CD4-positive, alpha-beta T cell treated with Interleukin-15 for 1 hour (primary cell): Measurements from ENCODE around the gene PDE6C.

Experiments used
- DNase-seq: peaks from one replicate; pipeline ENCODE4 v3.0.0-alpha.2; 2020

Gene PDE6C

DNA sequence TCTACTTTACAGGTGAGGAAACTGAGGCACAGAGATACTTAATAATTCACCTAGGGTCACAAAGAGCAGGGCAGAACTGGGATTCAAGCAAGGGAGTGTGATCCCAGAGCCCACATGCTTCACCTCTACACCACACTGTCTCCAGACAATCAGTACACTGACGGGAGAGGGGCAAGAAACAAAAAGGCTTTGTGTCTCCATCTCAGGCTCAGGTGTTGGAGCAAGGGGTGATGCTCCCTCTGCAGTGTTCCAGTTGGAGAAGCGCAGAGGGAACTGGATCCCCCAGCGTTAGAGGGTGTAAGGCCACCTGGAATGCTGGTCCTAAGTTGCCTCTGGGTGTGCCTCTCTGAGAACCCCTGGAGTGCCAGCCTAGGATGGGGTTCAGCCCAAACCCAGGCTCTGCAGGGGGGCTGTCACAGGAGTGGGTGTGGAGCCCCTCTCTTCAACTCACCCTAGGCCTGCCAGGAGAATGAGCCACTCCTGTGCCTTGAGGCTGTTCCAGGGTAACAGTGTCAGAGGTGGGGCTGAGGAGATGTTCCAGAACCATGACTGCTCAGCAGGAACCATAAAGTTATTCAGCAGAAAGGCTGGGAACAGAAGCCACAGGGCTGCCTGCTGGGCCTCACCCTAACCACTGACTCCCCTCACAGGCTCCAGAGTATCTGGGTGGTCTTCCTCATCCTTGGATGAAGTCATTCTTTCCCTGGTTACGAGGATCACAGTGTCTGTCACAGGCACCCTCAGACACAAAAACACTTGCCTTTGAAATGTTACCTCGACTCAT is 16.8 kb upstream of the PDE6C start:
- DNase-seq, result no peak

GRCh38 chr10:93596539-93596938 is 15.8 kb upstream of the PDE6C start:
- no peak for DNase-seq

- no peak for DNase-seq
Observed at GRCh38 chr10:93597075-93597599, 15.2 kb upstream of the PDE6C start.

DNA sequence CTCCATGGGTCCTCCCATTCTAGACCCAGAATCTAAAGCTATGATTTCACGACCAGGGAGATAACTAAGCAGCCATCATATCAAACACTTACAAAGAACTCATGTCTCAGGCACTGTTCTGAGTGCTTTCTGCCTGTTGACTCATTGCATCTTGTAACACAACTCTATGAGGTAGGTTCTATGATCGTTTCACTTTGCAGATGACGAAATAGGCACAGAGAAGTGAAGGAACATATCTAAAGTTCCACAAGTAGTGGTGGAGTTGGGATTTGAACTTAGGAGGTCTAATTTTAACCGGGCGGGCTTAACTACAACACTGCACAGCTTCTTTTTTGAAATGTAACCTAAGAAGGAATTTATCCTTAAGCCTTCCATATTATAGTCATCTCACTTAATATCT is 14.2 kb upstream of the PDE6C start:
- no peak for DNase-seq

DNA sequence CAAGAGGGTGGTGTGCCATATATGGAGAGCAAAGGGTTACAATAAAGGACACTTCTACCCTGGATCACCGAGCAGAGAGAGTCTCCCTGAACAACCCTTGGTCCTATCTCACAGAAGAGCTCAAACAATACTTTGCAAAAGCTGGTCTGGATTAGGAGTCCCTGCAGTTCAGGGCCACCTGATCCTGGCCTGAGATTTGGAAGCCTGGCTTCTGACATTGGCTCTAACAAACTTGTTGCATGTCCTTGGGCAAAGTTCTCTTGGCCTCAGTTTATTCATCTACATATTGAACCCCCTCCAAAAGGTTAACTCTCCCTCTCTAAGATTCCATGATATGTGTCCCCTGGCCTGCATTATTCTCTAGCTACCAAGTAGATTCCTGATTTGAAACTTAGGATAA is 13.0 kb upstream of the PDE6C start:
- DNase-seq, result no peak

GRCh38 chr10:93599778-93600177 is 12.6 kb upstream of the PDE6C start:
- DNase-seq, result no peak

DNA sequence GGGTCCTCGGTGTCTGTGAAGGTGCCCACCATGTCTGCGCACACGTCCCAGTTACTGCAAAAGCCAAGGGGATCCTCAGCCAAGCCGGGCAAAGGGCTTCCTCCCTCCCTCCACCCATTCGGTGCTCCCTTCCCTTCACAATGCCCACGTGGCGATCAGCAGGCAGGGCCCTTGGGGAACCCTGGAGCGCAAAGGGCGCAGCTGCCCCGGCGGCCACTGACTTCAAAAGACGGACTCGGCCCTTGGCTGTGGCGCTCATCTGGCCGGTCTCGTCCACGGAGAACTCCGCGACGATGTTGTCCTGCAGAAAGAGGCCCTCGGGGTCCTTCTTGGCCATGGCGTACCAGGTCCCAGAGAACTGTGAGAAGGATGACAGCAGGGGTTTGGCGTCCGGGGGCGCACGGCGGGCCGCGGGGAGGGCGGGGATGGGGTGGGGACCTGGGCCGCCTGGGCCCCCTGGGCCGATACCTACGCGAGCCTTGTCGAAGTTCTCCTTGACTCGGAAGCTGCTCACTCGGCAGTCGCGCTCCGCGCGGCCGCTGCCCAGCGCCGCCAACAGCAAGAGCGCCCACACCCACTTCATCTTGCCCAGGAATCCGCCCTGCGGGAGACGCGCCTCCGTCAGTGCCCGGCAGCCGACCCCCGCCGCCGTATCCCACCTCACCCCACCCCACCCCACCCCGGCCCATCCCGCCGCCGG is 11.7 kb upstream of the PDE6C start:
- no peak for DNase-seq

DNA sequence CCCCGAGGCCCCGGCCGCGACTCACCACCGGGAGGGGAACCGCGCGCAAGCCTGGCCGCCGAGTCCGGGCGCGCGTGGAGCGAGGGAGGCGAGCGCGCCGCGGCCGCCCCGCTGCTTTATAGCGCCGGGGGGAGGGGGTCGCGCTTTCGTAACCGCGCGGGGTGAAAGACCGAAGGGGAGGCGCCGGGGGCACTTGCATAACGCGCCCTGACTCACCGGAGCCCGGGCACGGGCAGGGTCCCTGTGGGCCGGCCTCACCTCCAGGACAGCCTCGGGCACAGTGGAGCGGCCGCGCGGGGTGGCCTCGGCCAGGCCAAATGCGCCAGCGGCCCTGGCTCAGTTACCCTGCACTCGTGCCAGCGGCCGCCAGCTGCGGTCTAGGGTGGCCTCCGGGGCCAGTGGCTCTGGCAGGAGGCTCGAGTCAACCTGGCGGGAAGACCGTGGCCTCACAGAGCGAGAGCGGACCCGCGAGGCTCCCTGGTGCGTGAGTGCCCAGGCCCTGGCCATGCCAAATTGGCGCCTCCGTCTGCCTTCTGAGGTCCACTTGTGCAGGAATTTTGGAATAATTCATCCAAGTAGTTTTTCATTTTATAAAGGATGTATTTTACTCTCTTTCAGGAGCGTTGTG is 11.1 kb upstream of the PDE6C start, which contains the start of gene RBP4:
Gene RBP4 (minus strand): TSS at position 90 of the 628 bp plus-strand sequence. CDS start 207 bp downstream, outside the sequence.
- DNase-seq, result no peak

DNA sequence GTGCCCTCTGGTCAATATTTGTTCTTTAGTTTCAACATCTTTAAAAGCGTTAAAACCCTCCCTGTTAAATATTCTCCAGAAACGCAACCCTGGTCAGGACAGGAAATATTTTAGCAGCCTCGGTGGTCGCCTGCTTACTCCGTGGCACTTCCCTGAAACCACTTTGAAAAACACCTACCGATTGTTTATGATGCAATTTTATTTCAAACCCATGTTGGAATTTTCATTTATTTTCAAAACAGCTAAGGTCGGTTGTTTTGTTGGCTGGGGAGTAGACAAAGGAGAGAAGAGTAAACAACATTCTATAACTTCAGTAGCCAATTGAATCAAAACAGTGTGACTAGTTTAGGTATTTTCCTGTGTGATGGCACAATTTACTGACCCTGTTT is 10.6 kb upstream of the PDE6C start:
- DNase-seq, result no peak

DNA sequence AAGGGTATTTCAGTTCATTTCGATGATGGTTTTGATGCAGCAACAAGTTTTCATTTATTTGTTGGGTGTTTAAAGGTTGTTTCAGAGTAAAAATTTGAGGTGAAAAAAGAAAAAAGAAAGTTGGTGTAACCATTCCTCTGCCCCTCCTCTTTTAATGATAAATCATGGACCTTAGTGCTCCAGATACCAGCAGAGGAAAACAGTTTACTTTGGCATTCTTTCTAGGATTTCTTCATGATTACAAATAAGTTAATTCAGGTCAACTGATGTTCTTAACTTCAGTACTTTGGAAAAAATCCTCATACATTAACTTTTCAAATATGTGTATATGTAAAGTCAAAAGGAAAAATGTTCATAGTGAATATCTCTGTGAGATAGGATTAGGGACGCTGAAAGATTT is 9.3 kb upstream of the PDE6C start:
- DNase-seq, result no peak

GRCh38 chr10:93604146-93604545 is 8.2 kb upstream of the PDE6C start:
- DNase-seq, result no peak

GRCh38 chr10:93608421-93608820 is 3.9 kb upstream of the PDE6C start:
- DNase-seq, result no peak

- no peak for DNase-seq
Observed at GRCh38 chr10:93613126-93613525, 789 bp downstream of the PDE6C start.

- DNase-seq, result no peak
Observed at GRCh38 chr10:93614101-93614825, 1.9 kb downstream of the PDE6C start.

DNA sequence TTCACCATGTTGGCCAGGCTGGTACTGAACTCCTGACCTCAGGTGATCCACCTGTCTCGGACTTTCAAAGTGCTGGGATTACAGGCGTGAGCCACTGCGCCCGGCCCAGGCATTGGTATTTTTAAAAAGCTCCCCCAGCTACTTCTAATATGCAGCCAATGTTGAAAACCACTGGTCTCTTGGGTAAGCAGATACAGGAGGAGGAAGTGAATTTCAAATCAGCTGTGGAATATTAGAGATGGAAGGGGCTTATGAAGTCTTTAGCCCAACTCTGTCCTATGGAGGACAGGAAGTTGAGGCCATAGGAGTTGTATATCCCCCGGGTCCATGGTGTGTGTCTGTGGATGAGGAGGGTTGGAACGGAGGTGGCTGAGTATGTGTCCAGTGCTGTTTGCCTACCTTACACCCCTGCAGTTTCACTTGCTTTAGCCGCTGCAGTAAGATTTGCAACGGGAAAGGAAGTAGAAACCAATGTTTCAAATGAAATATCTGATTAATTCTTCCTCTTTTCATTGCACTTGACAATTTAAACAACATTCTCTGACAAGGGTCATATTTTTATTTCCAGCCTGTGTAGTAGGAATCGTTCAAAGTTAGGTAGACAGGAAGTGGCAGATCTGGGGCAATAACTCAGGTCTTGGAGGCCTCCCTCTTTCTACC is 3.4 kb downstream of the PDE6C start:
- no peak for DNase-seq

DNA sequence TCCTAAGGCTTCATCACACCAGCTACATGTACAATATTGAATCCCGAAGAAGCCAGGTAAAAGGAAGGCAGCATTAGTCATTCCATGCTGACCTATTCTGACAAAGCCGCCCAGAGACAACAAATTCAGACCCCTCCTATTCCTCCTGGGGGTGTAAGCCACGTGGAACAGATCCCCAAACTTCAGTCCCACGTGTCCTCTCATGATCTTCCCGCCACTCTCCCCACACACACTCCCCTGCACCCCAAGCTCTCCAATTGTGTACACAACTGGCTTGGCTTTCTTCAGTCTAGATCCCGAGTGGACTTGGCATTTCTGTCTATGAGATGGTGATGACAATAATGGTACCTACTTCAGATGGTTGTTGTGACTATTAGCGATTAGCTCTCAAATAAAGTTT is 8.6 kb downstream of the PDE6C start:
- no peak for DNase-seq

GRCh38 chr10:93622942-93623341 is 10.6 kb downstream of the PDE6C start:
- no peak for DNase-seq

DNA sequence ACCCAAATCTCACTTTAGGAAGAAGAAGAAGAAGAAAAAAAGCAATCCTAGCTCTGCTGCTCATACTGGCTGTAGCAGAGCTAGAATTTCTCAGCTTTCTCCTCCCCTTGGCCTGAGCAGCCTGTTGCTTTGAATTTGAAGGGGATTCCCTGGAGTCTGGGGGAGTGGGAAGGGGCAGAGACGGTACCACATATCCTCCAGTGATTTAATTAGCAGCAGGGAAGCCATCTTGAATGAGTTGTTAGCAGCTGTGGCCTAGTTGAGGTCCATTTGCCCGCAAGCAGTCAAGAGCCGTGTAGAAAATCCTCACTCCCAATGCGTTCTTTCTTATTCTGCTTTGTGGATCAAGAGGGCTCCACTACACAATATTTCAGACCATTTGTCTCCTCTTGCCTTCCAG is 16.5 kb downstream of the PDE6C start:
- no peak for DNase-seq

- DNase-seq, result no peak
Observed at GRCh38 chr10:93629647-93630305, 17.4 kb downstream of the PDE6C start.

DNA sequence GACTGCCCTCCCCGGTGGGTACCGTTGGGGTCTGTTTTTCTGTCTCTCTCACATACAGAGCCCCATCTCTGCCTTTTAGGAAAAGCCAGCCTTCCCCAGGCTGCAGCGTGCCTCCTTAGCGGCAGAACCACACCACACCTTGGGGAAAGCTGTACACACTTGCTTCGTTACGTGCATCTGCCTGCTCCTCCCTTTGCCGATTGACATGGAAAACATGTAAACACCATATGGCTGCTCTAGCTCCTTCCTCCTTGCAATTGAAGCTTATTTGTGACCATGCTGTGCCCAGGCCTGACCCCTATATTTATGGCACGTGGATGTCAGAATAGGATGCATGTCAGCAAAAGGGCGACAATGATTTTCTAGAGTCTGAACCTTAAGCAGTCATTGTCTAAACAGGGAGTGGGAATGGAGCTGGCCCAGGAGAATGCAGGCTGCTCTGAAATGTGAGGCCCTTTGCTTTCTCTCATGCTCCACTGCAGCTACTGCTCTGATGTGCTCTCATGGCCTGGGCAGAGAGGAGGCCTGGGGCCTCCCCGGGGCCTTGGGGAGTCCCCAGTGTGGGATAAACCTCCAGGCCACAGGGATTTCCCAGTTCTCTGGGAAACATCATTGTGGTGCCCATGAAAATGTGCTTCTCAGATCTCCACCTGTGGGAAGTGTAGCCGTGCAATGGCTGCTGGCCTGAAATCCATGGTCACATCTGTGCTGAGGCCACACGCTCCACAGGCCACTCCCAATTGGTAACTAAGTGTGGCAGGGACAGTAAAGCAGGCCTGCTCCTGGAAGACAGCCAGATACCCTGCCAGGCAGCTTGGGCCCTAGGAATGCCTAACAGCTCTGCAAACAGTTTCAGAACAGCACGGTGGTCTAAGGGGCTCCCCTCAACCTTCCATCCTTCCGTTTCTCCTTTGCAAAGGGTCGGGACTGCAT is 18.6 kb downstream of the PDE6C start:
- no peak for DNase-seq

DNA sequence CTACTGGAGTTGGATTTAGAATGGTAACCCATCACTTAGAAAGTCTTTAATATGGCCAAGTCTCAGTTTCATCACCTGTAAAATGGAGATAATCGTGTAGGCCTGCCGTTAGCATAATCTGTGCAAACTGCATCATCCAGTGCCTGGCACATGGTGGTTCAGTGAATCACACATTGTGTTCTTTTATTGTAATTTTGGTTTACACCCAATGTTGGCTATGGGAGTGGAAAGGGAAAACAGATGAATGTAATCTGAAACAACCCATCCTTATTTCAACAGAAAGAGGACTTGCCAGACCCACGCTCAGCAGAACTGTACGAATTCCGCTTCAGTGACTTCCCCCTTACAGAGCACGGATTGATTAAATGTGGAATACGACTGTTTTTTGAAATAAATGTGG is 27.5 kb downstream of the PDE6C start:
- no peak for DNase-seq
